K562 (cell line): ENCODE data around the gene PCNX3. TPM values are rescaled to one million over a fixed set of nuclear protein-coding genes. Genes with fewer than 3 reads are reported as not detected.
A peak's percentile ranks its signal among the peaks of the same experiment; 100 is the strongest.

ENCODE experiments used
- CEBPG ChIP-seq, 3 experiments: fragments of 200-800 bp in 1 of 3; sonication (Bioruptor generic) in 1 of 3; sonication (generic) in 1 of 3; formaldehyde crosslinking in 1 of 3; IDR thresholded peaks in 2 of 3; conservative IDR thresholded peaks in 1 of 3; 2 replicates each; pipeline versions ENCODE4 v1.6.1 to v1.8.0; 2016 to 2022; ENCODE audit warnings: missing compliant biosample characterization in 2 of 3, missing genetic modification characterization in 2 of 3, mild to moderate bottlenecking in 1 of 3, missing genetic modification reagents in 1 of 3
- CREB1 ChIP-seq, 2 experiments: sonication (generic) in 1 of 2; formaldehyde crosslinking in 1 of 2; IDR thresholded peaks; 2 replicates each; pipeline versions ENCODE4 v1.6.1 to v1.8.0; 2012 to 2022; ENCODE audit warnings: inconsistent platforms in 1 of 2, mild to moderate bottlenecking in 1 of 2, missing genetic modification reagents in 1 of 2, moderate library complexity in 1 of 2
- LARP7 ChIP-seq: fragments of 450-650 bp; IDR thresholded peaks from 2 replicates; pipeline ENCODE4 v1.6.1; 2016
- NCOA6 ChIP-seq: fragments of 450-650 bp; IDR thresholded peaks from 2 replicates; pipeline ENCODE4 v1.6.1; 2017; ENCODE audit warnings: mild to moderate bottlenecking
- NRF1 ChIP-seq, 2 experiments: fragments of 450-650 bp; IDR thresholded peaks in 1 of 2; conservative IDR thresholded peaks in 1 of 2; 2 replicates each; pipeline ENCODE4 v1.6.1; 2014; ENCODE audit warnings: mild to moderate bottlenecking in 2 of 2
- SMC3 ChIP-seq: conservative IDR thresholded peaks from 2 replicates; pipeline ENCODE4 v1.6.1; 2011; ENCODE audit warnings: low read depth, low read length, improper control_type of control experiment; ENCODE audit not compliant: insufficient read depth
- TCF7 ChIP-seq: sonication (generic); IDR thresholded peaks from 2 replicates; pipeline ENCODE4 v1.6.1; 2016; ENCODE audit warnings: antibody characterized with exemption, borderline replicate concordance
- TEAD1 ChIP-seq, 2 experiments: fragments of 450-650 bp in 1 of 2; sonication (generic) in 1 of 2; formaldehyde crosslinking; IDR thresholded peaks; 2 replicates each; pipeline versions ENCODE4 v1.4.0 to v1.8.0; 2020 to 2022; ENCODE audit warnings: mild to moderate bottlenecking in 2 of 2, missing genetic modification reagents in 1 of 2
- ZBTB8A ChIP-seq: fragments of 450-650 bp; IDR thresholded peaks from 2 replicates; pipeline ENCODE4 v1.6.1; 2018; ENCODE audit warnings: mild to moderate bottlenecking, moderate library complexity; ENCODE audit not compliant: partially characterized antibody
- ZNF24 ChIP-seq: fragments of 450-650 bp; IDR thresholded peaks from 2 replicates; pipeline ENCODE4 v1.6.1; 2016
- ZNF3 ChIP-seq: fragments of 250-450 bp; sonication (Bioruptor Pico); IDR thresholded peaks from 2 replicates; pipeline ENCODE4 v1.5.0; 2021; ENCODE audit warnings: mild to moderate bottlenecking, moderate library complexity
- ZNF507 ChIP-seq: conservative IDR thresholded peaks from 2 replicates; pipeline ENCODE4 v1.6.1; 2017; ENCODE audit warnings: missing genetic modification characterization, missing compliant biosample characterization
- ZNF644 ChIP-seq: fragments of 200-800 bp; sonication (Bioruptor generic); IDR thresholded peaks from 2 replicates; pipeline ENCODE4 v1.6.1; 2016; ENCODE audit warnings: low read depth, missing genetic modification characterization, missing compliant biosample characterization
- polyA plus RNA-seq, 8 experiments: library from polyadenylated mRNA; depleted of rRNA in 4 of 8; stranded (reverse) in 5 of 8; unstranded in 3 of 8; fragments of >200 nt; fragmentation: Nextera tagmentation in 2 of 8; fragmentation: Illumina TruSeq in 1 of 8; extraction: Ambion mirVana in 2 of 8; extraction: Trizol in 1 of 8; gene quantifications; 2 replicates each; pipeline versions ENCODE4 v1.2.1 to v1.2.3, GENCODE V29; 2011 to 2014; ENCODE audit warnings: inconsistent platforms in 1 of 8, missing spikeins in 1 of 8
- total RNA-seq, 7 experiments: library from RNA; depleted of rRNA in 6 of 7; stranded (reverse); fragments of >200 nt in 6 of 7; fragmentation: Illumina TruSeq in 2 of 7; extraction: Trizol in 2 of 7; gene quantifications; 2 replicates each; pipeline versions ENCODE4 v1.2.1 to v1.2.3, GENCODE V29; 2011 to 2021; ENCODE audit warnings: low replicate concordance in 1 of 7
- TF ChIP-seq, protein P1 (sequence below): fragments of 450-650 bp; IDR thresholded peaks from 2 replicates; pipeline ENCODE4 v1.6.1; 2016; ENCODE audit warnings: low read depth
- TF ChIP-seq, protein P2 (sequence below): sonication (generic); formaldehyde crosslinking; IDR thresholded peaks from 2 replicates; pipeline ENCODE4 v1.8.0; 2022; ENCODE audit warnings: mild to moderate bottlenecking, low read depth, missing genetic modification reagents
- TF ChIP-seq, protein P3 (sequence below): fragments of 450-650 bp; IDR thresholded peaks from 2 replicates; pipeline ENCODE4 v1.6.1; 2016; ENCODE audit warnings: borderline replicate concordance

Gene PCNX3
- total and polyA plus RNA-seq, 9 of the 15 experiments (the other 6 are each of a cell fraction or from before 2014, with no cell fraction given), result 0.11 to 47.8 (median 12.8) TPM

- TF ChIP-seq, protein P1, sequence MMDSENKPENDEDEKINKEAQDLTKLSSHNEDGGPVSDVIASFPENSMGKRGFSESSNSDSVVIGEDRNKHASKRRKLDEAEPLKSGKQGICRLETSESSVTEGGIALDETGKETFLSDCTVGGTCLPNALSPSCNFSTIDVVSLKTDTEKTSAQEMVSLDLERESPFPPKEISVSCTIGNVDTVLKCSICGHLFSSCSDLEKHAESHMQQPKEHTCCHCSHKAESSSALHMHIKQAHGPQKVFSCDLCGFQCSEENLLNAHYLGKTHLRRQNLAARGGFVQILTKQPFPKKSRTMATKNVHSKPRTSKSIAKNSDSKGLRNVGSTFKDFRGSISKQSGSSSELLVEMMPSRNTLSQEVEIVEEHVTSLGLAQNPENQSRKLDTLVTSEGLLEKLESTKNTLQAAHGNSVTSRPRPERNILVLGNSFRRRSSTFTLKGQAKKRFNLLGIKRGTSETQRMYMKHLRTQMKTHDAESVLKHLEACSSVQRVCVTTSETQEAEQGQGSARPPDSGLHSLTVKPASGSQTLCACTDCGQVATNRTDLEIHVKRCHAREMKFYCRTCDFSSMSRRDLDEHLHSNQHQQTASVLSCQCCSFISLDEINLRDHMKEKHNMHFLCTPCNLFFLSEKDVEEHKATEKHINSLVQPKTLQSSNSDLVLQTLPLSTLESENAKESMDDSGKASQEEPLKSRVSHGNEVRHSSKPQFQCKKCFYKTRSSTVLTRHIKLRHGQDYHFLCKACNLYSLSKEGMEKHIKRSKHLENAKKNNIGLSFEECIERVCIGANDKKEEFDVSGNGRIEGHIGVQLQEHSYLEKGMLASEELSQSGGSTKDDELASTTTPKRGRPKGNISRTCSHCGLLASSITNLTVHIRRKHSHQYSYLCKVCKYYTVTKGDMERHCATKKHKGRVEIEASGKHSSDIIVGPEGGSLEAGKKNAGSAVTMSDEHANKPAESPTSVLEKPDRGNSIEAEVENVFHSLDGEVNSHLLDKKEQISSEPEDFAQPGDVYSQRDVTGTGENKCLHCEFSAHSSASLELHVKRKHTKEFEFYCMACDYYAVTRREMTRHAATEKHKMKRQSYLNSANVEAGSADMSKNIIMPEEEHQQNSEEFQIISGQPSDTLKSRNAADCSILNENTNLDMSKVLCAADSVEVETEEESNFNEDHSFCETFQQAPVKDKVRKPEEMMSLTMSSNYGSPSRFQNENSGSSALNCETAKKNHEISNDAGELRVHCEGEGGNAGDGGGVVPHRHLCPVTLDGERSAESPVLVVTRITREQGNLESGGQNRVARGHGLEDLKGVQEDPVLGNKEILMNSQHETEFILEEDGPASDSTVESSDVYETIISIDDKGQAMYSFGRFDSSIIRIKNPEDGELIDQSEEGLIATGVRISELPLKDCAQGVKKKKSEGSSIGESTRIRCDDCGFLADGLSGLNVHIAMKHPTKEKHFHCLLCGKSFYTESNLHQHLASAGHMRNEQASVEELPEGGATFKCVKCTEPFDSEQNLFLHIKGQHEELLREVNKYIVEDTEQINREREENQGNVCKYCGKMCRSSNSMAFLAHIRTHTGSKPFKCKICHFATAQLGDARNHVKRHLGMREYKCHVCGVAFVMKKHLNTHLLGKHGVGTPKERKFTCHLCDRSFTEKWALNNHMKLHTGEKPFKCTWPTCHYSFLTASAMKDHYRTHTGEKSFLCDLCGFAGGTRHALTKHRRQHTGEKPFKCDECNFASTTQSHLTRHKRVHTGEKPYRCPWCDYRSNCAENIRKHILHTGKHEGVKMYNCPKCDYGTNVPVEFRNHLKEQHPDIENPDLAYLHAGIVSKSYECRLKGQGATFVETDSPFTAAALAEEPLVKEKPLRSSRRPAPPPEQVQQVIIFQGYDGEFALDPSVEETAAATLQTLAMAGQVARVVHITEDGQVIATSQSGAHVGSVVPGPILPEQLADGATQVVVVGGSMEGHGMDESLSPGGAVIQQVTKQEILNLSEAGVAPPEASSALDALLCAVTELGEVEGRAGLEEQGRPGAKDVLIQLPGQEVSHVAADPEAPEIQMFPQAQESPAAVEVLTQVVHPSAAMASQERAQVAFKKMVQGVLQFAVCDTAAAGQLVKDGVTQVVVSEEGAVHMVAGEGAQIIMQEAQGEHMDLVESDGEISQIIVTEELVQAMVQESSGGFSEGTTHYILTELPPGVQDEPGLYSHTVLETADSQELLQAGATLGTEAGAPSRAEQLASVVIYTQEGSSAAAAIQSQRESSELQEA, result no peak
- no peak for TF ChIP-seq ZNF24
- TF ChIP-seq SMC3, result no peak
- TF ChIP-seq ZNF3 (CRISPR knock-in tag), result no peak
- TF ChIP-seq TEAD1 (CRISPR knock-in tag; IDR thresholded peaks at IDR 0.05), result no peak
- TF ChIP-seq ZNF644 (tag), result no peak
- TF ChIP-seq, protein P2, sequence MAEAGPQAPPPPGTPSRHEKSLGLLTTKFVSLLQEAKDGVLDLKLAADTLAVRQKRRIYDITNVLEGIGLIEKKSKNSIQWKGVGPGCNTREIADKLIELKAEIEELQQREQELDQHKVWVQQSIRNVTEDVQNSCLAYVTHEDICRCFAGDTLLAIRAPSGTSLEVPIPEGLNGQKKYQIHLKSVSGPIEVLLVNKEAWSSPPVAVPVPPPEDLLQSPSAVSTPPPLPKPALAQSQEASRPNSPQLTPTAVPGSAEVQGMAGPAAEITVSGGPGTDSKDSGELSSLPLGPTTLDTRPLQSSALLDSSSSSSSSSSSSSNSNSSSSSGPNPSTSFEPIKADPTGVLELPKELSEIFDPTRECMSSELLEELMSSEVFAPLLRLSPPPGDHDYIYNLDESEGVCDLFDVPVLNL (CRISPR knock-in tag), result no peak
- no peak for TF ChIP-seq LARP7
- TF ChIP-seq ZNF507, result no peak
- no peak for TF ChIP-seq NCOA6
- no peak for TF ChIP-seq ZBTB8A
- TF ChIP-seq CEBPG (CRISPR knock-in tag; IDR thresholded peaks at IDR 0.05), result no peak
- TF ChIP-seq CEBPG (tag; conservative IDR thresholded peaks at IDR 0.05 in 1 of 2, IDR thresholded peaks at IDR 0.05 in 1 of 2), result no peak
- TF ChIP-seq CREB1 (IDR thresholded peaks at IDR 0.05), result peak; percentile 88
- peak; percentile 95 for TF ChIP-seq CREB1 (CRISPR knock-in tag; IDR thresholded peaks at IDR 0.05)
- TF ChIP-seq TCF7, result no peak
- TF ChIP-seq NRF1 (conservative IDR thresholded peaks at IDR 0.05 in 1 of 2, IDR thresholded peaks at IDR 0.05 in 1 of 2), result peak; percentile 100
- TF ChIP-seq, protein P3, sequence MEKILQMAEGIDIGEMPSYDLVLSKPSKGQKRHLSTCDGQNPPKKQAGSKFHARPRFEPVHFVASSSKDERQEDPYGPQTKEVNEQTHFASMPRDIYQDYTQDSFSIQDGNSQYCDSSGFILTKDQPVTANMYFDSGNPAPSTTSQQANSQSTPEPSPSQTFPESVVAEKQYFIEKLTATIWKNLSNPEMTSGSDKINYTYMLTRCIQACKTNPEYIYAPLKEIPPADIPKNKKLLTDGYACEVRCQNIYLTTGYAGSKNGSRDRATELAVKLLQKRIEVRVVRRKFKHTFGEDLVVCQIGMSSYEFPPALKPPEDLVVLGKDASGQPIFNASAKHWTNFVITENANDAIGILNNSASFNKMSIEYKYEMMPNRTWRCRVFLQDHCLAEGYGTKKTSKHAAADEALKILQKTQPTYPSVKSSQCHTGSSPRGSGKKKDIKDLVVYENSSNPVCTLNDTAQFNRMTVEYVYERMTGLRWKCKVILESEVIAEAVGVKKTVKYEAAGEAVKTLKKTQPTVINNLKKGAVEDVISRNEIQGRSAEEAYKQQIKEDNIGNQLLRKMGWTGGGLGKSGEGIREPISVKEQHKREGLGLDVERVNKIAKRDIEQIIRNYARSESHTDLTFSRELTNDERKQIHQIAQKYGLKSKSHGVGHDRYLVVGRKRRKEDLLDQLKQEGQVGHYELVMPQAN, result peak; percentile 80; the same call in 1 of the 2 replicates
Observed at GRCh38 chr11:65615229-65615949, at the start of gene PCNX3 (continued).
